HFF-Myc (cell line): ENCODE measurements around the gene OTOS.

Experiments
- DNase-seq: peaks from one replicate; pipeline ENCODE4 v3.0.0-alpha.2; 2011; ENCODE audit warnings: low read depth; ENCODE audit errors: extremely low read depth
- H3K4me3 ChIP-seq: replicated peaks from 2 replicates; pipeline ENCODE4 v1.5.1; 2011; ENCODE audit warnings: low read depth, mild to moderate bottlenecking, control low read depth, low read length
- TF ChIP-seq, protein P1 (sequence below): IDR thresholded peaks from 2 replicates; pipeline ENCODE4 v1.5.1; 2012; ENCODE audit warnings: mild to moderate bottlenecking, low read depth, low read length, control low read depth; ENCODE audit errors: missing control alignments

OTOS gene

DNA sequence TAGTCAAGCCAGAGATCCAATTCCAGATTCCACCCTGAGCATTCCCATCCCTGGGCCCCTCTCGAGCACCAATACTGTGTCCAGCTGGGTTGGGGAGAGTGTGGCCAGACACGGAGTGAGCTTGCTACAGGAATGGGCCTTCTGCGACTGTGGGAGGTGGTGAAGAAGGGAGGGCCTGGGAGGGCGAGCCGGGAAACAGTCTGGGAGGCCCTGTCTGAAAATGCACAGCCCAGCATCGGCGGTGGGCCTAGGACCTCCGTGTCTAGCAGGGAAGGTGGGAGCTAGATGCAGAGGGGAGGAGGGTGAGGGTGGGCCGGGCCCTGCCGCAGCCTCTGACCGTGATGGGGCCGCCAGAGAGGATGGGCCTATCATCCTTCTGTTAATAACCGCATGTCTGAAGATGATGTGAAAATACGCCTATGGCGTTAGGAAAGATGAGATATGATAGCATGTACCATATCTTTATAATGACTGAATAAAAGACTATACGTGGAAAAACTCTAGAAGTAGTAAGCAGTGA lies 1.9 kb upstream of the OTOS start:
- no peak for DNase-seq
- TF ChIP-seq, protein P1, sequence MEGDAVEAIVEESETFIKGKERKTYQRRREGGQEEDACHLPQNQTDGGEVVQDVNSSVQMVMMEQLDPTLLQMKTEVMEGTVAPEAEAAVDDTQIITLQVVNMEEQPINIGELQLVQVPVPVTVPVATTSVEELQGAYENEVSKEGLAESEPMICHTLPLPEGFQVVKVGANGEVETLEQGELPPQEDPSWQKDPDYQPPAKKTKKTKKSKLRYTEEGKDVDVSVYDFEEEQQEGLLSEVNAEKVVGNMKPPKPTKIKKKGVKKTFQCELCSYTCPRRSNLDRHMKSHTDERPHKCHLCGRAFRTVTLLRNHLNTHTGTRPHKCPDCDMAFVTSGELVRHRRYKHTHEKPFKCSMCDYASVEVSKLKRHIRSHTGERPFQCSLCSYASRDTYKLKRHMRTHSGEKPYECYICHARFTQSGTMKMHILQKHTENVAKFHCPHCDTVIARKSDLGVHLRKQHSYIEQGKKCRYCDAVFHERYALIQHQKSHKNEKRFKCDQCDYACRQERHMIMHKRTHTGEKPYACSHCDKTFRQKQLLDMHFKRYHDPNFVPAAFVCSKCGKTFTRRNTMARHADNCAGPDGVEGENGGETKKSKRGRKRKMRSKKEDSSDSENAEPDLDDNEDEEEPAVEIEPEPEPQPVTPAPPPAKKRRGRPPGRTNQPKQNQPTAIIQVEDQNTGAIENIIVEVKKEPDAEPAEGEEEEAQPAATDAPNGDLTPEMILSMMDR = no peak
- no peak overlapping the region for H3K4me3 ChIP-seq

DNA sequence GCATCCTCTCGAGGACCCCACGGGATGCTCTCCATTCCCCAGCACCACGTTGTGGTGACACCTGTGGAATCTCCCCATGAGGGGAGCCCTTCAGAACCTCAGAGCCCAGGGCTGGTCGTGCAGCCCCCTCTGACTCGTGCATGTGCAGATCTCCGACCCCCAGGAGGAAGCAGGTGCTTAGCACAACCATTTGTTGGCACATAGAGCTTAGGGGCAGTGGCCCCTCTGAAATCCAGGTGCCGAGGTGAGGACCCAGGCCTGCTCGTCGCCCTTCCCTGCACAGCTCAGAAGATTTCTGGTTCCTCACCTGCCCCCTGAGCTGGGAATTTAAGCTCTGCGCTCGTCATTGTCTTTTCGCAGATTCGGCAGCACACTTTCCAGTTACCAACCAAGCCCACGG lies 1.3 kb upstream of the OTOS start:
- TF ChIP-seq, protein P1 = no peak
- no peak overlapping the region for H3K4me3 ChIP-seq
- DNase-seq = no peak

DNA sequence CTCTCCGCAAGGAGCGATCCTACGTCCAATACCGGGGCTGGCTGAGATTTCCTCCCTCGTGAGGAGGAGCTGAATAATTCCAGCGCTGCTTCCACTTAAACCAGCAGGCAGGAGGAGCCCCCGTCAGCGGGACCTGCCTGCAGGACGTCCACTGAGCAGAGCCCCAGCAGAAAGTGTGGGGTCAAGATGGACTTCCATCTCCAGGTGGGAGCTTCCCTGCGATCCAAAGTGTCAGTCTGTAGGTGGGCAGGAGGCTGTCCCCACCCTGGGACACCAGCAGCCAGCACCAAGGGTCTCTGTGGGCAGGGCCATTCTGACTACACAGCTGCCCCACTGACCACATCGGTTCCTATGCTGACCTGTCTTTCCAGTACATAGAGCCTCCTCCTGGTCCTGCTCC lies 462 bp upstream of the OTOS start:
- TF ChIP-seq, protein P1 = no peak
- DNase-seq = no peak
- no peak overlapping the region for H3K4me3 ChIP-seq

DNA sequence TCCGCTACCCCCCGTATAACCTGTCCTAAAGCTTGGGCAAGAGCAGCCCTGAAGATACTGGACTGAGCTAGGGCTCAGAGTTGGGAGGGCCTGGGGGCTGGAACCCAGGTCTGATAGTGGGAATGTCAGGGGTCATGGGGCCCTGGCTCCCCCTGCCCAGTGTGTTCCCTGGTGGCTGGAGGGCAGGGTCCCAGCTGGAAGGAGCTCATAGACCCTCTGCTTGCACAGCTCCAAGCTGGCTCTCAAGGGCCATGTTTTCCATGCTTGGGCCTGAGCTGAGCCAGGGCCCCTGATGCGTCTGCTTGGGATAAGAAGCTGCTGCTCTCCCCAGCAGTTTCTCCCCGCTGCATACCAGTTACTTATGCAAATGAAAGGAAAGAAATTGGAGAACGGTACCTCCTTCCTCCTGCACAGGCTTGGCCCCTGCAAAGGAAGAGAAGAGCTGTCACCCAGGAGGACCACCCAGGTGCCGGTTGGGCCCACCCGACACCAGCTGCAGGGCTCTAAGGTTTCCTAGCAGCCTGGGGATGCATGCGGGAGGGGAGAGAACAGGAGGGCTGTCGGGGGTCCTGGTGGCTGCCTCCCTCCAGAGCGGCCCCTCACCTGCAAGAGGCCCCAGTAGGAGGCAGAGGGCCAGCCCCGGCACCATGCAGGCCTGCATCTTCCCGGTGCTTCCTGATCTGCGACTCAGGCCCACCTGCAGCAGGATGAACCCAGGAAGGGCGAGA lies 628 bp downstream of the OTOS start:
- TF ChIP-seq, protein P1 = no peak
- no peak overlapping the region for H3K4me3 ChIP-seq
- DNase-seq = no peak

DNA sequence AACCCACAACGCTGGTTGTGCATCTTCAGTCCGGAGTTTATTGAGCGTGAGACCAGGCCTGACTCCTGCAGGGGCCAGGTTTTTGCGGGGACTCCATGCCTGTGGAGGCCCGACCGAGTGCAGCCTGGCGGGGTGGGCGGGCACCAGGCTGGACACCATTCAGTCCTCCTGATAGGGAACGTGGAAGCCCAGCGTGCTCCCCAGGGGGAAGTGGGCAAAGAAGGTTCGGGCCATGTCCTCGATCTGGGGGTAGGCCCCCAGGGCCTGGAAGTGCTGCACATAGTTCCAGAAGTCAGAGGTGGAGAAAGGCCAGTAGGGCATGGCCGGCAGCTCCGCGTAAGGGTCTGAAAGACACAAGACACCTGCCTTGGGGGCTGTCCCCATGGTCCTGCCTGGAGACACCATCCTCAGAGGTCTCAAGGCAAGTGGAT lies 1.4 kb downstream of the OTOS start:
- no peak overlapping the region for H3K4me3 ChIP-seq
- no peak for DNase-seq
- TF ChIP-seq, protein P1 = no peak

DNA sequence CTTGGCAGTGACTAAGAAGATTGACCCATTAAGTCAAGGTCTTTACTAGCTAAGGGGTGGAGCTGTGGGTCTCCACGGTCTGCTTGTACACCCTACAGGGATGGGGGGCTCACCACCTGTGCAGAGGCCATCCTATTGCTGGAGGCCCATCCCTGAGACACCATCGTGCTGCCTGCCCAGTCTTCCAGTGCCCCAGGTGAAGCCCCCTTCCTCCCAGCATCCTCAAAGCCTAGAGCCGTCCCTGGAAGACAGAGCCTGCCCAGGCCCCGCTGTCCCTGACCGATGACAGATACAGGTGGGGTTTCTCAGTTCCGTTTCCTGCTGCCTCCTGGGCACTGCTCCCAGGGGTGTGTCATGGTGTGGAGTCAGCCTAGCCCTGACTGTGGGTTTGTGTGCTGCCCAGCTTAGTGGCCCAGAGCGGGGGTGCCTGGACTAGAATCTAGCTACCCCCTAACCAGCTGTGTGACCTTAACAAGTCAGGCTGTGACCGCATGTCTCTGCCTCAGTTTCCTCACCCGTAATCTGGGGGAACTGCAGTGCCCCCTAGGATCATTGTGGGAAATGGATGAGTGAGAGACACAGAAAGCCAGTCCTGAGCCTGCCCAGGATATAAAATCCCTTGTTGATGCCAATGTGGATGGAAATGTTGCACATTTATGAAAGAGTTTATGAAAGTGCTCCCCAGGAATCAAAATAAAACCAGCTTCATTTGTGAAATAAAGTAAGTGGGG lies 2.0 kb downstream of the OTOS start:
- no peak for DNase-seq
- H3K4me3 ChIP-seq = no peak overlapping the region
- TF ChIP-seq, protein P1 = no peak
